Lung (tissue), 16 donors: Measurements from ENCODE around the gene SSX2IP. TPM values are rescaled to one million over a fixed set of nuclear protein-coding genes. Genes with fewer than 3 reads are reported as not detected.

Experiments
- ATAC-seq: fragments of 200-7000 bp; cut with Tn5 transposase; one replicate; pipeline ENCODE4 v1.9.1; 2020; ENCODE audit warnings: moderate number of reproducible peaks; ENCODE audit not compliant: insufficient read depth, low FRiP score
- DNase-seq, 3 donors: peaks; one replicate each; pipeline ENCODE4 v3.0.0-alpha.2; 2013 to 2017
- H3K27ac ChIP-seq, 2 donors: one replicate each; pipeline ENCODE4 v1.5.1; 2013; ENCODE audit warnings: mild to moderate bottlenecking in 2 of 2, moderate library complexity in 2 of 2, control low read depth in 1 of 2, inconsistent platforms in 1 of 2, low read depth in 1 of 2, low read length in 1 of 2
- H3K27me3 ChIP-seq, 3 donors: one replicate each; pipeline ENCODE4 v1.5.1; 2013; ENCODE audit warnings: low read length in 2 of 3; ENCODE audit not compliant: control insufficient read depth in 3 of 3, insufficient read depth in 3 of 3
- H3K36me3 ChIP-seq, 4 donors: one replicate each; pipeline ENCODE4 v1.5.1; 2013; ENCODE audit warnings: low read length in 4 of 4, mild to moderate bottlenecking in 1 of 4, moderate library complexity in 1 of 4; ENCODE audit not compliant: control insufficient read depth in 4 of 4, insufficient read depth in 4 of 4
- H3K4me1 ChIP-seq, 5 donors: one replicate each; pipeline ENCODE4 v1.5.1; 2013; ENCODE audit warnings: low read length in 5 of 5, mild to moderate bottlenecking in 2 of 5, moderate library complexity in 1 of 5; ENCODE audit not compliant: control insufficient read depth in 5 of 5, insufficient read depth in 5 of 5
- H3K4me3 ChIP-seq: one replicate; pipeline ENCODE4 v1.5.1; 2013; ENCODE audit warnings: mild to moderate bottlenecking, control low read depth, moderate library complexity
- H3K9ac ChIP-seq, 2 donors: one replicate each; pipeline ENCODE4 v1.5.1; 2013; ENCODE audit warnings: low read length in 2 of 2, control low read depth in 1 of 2; ENCODE audit not compliant: insufficient read depth in 1 of 2
- H3K9me3 ChIP-seq, 4 donors: one replicate each; pipeline ENCODE4 v1.5.1; 2013; ENCODE audit warnings: low read length in 3 of 4, mild to moderate bottlenecking in 1 of 4, moderate library complexity in 1 of 4; ENCODE audit not compliant: control insufficient read depth in 4 of 4, insufficient read depth in 3 of 4
- WGBS, 2 donors: extraction: QIAGEN DNeasy Blood & Tissue Kit; methylation state at CpG; one replicate each; pipeline ENCODE4 v1.1.7; 2013; 5-methylcytosine and 5-hydroxymethylcytosine counted together
- long read RNA-seq, 5 donors: transcript quantifications; one replicate each; lab custom pipeline, GENCODE V29; 2026
- polyA plus RNA-seq, 2 donors: library from polyadenylated mRNA; stranded (reverse); fragments of 200-250 nt; gene quantifications; one replicate each; pipeline ENCODE4 v1.2.1, GENCODE V29; 2013
- total RNA-seq, 2 donors: library from RNA; depleted of rRNA in 1 of 2; stranded (reverse); fragments of >200 nt in 1 of 2; gene quantifications; one replicate each; pipeline ENCODE4 v1.2.1, GENCODE V29; 2014 to 2021
- TF ChIP-seq, protein P1 (sequence below): IDR thresholded peaks from 2 replicates; pipeline ENCODE4 v1.5.1; 2012; ENCODE audit warnings: mild to moderate bottlenecking; ENCODE audit errors: control extremely low read depth, extremely low read depth
- donor health status: control.
- donor health status: control.
- donor health status: Bipolar disorder and iron deficiency.
- donor health status: healthy.
- donor health status: DM: yes; HTN: yes; CAD: no.

Gene SSX2IP
- total RNA-seq (10 to 100 TPM in 1 of 2 donors, 1 to 10 TPM in 1; 7.2 to 12.1 TPM), polyA plus RNA-seq (1 to 10 TPM; 2.7 to 3.0 TPM)
- long read RNA-seq, donor 1, full-length matches to known transcripts, result 1 of 1 reads
- long read RNA-seq, donor 1, partial matches to known transcripts, result 0 of 1 reads
- long read RNA-seq, donor 1, other reads (novel, unspliced or antisense), result 0 of 1 reads
- long read RNA-seq, donor 2, result 0 reads
- long read RNA-seq, donor 3, result 0 reads
- long read RNA-seq, donor 4, result 0 reads
- long read RNA-seq, donor 5, result 0 reads

DNA sequence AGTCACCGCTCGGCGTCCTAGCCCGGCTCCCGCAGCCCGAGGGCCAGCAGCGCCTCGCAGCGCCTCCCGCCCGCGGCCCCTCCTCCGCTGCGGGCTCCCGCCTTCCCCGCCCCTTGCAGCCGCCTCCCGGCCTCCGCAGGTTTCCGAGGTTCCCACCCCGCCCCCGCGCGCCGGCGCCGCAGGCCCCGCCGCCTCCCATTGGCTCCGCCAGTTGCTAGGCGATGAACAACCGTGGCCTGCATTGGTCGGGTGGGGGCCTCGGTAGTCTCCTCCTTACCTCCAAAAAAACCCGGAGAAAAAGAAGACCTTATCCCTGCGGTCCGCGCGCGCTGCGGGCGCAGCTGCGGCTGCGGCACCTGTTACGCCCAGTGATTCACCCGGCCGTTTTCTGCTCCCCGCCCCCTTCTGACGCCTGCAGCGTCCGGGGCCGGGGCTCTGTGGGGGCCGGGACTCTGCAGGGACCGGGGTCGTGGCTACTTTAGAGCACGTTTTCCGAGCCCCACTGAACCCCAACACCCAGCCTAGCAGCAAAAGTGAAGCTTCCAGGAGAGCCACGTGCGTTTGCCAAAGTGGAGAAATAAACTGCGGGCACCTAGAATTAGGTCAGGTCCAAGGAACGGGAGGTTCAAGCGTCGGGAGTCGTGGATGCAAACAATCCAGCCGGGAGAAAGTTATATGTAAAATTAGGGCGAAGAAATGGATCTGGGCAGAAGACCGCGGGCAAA, at the start of gene SSX2IP:
SSX2IP (minus strand) TSS at position 65 of the 725 bp plus-strand sequence. CDS start 19,242 bp downstream, outside the sequence.
- peak within 1 kb of the TSS; percentile 93 for H3K4me3 ChIP-seq
- TF ChIP-seq, protein P1, sequence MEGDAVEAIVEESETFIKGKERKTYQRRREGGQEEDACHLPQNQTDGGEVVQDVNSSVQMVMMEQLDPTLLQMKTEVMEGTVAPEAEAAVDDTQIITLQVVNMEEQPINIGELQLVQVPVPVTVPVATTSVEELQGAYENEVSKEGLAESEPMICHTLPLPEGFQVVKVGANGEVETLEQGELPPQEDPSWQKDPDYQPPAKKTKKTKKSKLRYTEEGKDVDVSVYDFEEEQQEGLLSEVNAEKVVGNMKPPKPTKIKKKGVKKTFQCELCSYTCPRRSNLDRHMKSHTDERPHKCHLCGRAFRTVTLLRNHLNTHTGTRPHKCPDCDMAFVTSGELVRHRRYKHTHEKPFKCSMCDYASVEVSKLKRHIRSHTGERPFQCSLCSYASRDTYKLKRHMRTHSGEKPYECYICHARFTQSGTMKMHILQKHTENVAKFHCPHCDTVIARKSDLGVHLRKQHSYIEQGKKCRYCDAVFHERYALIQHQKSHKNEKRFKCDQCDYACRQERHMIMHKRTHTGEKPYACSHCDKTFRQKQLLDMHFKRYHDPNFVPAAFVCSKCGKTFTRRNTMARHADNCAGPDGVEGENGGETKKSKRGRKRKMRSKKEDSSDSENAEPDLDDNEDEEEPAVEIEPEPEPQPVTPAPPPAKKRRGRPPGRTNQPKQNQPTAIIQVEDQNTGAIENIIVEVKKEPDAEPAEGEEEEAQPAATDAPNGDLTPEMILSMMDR, result no peak
- peak; percentile 94 to 97 (median 97) for DNase-seq
- peak; percentile 96 for ATAC-seq
- H3K4me1 ChIP-seq, result peaks cover 0 to 21% (median 4%) of the 10 kb centered on the region in 5 donors
- no peaks in the 10 kb centered on the region for H3K36me3 ChIP-seq
- no peaks in the 10 kb centered on the region for H3K27me3 ChIP-seq
- 1% methylated on average over 55 to 68 of the region's 68 CpGs for WGBS, 2 donors
- H3K9ac ChIP-seq, result peak within 1 kb of the TSS; percentile 30 to 31
- peak within 1 kb of the TSS; percentile 74 to 89 for H3K27ac ChIP-seq
- peaks cover 0 to 2% (median 0%) of the 10 kb centered on the region in 4 donors for H3K9me3 ChIP-seq

GRCh38 chr1:84738237-84738636, 48.0 kb upstream of the SSX2IP start:
- H3K9ac ChIP-seq, result no peak overlapping the region

GRCh38 chr1:84737590-84737989, 47.3 kb upstream of the SSX2IP start:
- no peak overlapping the region for H3K9ac ChIP-seq
- no peaks in the 10 kb centered on the region for H3K36me3 ChIP-seq
- TF ChIP-seq, protein P1, result no peak
- H3K4me1 ChIP-seq, result no peaks in the 10 kb centered on the region
- H3K9me3 ChIP-seq, result no peaks in the 10 kb centered on the region
- H3K27ac ChIP-seq, result no peak overlapping the region
- WGBS, 2 donors, result 66 to 67% methylated on average over 4 of the region's 4 CpGs
- no peaks in the 10 kb centered on the region for H3K27me3 ChIP-seq
- DNase-seq (no peak), ATAC-seq (no peak)
- no peak overlapping the region for H3K4me3 ChIP-seq

More at GRCh38 chr1:84738237-84738636, 48.0 kb upstream of the SSX2IP start:
- Histone ChIP-seq H3K27ac (no peak overlapping the region), H3K27me3 (no peaks in the 10 kb centered on the region), H3K4me1 (no peaks in the 10 kb centered on the region), H3K9me3 (no peaks in the 10 kb centered on the region), H3K4me3 (no peak overlapping the region), H3K36me3 (no peaks in the 10 kb centered on the region)
- no peak for DNase-seq
- TF ChIP-seq, protein P1, result no peak
- 96 to 97% methylated on average over 13 of the region's 13 CpGs for WGBS, 2 donors
- no peak for ATAC-seq
